SK-N-SH treated with all-trans-retinoic acid at 6 μM for 48 hours (cell line): ENCODE data around the gene EVI5.
"Not testable (repeated sequence)": the region's sequence is repeated elsewhere in the genome, so short reads cannot be mapped to it uniquely, and the experiment has no call there.

ENCODE experiments used
- CSDC2 ChIP-seq: fragments of 250-450 bp; sonication (Bioruptor Pico); IDR thresholded peaks from 2 replicates; pipeline ENCODE4 v1.5.0; 2020; ENCODE audit warnings: mild to moderate bottlenecking, moderate library complexity
- GLIS3 ChIP-seq: fragments of 250-450 bp; sonication (Bioruptor Pico); IDR thresholded peaks from 2 replicates; pipeline ENCODE4 v1.5.0; 2020; ENCODE audit warnings: mild to moderate bottlenecking, moderate library complexity
- SNAI2 ChIP-seq: fragments of 250-450 bp; sonication (Bioruptor Pico); IDR thresholded peaks from 2 replicates; pipeline ENCODE4 v1.5.0; 2020; ENCODE audit warnings: mild to moderate bottlenecking, moderate library complexity
- TCF4 ChIP-seq: fragments of 250-450 bp; sonication (Bioruptor Pico); IDR thresholded peaks from 2 replicates; pipeline ENCODE4 v1.8.0; 2021; ENCODE audit warnings: mild to moderate bottlenecking, moderate library complexity, borderline replicate concordance
- TOX ChIP-seq: fragments of 250-450 bp; sonication (Bioruptor Pico); IDR thresholded peaks from 2 replicates; pipeline ENCODE4 v1.8.0; 2021; ENCODE audit warnings: mild to moderate bottlenecking, moderate library complexity, borderline replicate concordance
- ZFP3 ChIP-seq: fragments of 250-450 bp; sonication (Bioruptor Pico); IDR thresholded peaks from 2 replicates; pipeline ENCODE4 v1.5.0; 2020; ENCODE audit warnings: mild to moderate bottlenecking, moderate library complexity
- TF ChIP-seq, protein P1 (sequence below): fragments of 250-450 bp; sonication (Bioruptor Pico); IDR thresholded peaks from 2 replicates; pipeline ENCODE4 v1.5.1; 2021; ENCODE audit warnings: mild to moderate bottlenecking, moderate library complexity

DNA sequence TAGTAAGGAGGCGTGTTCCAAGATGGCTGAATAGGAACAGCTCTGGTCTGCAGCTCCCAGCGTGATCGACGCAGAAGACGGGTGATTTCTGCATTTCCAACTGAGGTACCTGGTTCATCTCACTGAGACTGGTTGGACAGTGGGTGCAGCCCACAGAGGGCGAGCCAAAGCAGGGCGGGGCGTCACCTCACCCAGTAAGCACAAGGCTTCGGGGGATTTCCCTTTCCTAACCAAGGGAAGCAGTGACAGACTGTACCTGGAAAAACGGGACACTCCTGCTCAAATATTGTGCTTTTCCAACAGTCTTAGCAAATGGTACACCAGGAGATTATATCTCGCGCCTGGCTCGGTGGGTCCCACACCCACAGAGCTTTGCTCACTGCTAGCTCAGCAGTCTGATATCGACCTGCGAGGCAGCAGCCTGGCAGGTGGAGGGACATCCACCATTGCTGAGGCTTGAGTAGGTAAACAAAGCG lies 69.4 kb downstream of the EVI5 start:
- TF ChIP-seq, protein P1, sequence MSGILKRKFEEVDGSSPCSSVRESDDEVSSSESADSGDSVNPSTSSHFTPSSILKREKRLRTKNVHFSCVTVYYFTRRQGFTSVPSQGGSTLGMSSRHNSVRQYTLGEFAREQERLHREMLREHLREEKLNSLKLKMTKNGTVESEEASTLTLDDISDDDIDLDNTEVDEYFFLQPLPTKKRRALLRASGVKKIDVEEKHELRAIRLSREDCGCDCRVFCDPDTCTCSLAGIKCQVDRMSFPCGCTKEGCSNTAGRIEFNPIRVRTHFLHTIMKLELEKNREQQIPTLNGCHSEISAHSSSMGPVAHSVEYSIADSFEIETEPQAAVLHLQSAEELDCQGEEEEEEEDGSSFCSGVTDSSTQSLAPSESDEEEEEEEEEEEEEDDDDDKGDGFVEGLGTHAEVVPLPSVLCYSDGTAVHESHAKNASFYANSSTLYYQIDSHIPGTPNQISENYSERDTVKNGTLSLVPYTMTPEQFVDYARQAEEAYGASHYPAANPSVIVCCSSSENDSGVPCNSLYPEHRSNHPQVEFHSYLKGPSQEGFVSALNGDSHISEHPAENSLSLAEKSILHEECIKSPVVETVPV (CRISPR knock-in tag), result not testable (repeated sequence)
- TF ChIP-seq CSDC2 (CRISPR knock-in tag); TOX (CRISPR knock-in tag); ZFP3 (CRISPR knock-in tag); SNAI2; GLIS3 (CRISPR knock-in tag); TCF4: not testable (repeated sequence)
